HG03342 (cell line): Measurements from ENCODE around the gene NXN.
"Not testable (repeated sequence)": the region's sequence is repeated elsewhere in the genome, so short reads cannot be mapped to it uniquely, and the experiment has no call there.

Experiments
- ATAC-seq: cut with Tn5 transposase; IDR thresholded peaks from one replicate; pipeline ENCODE4 v1.9.1; 2021; ENCODE audit warnings: mild to moderate bottlenecking, moderate library complexity; ENCODE audit not compliant: unreplicated experiment

The NXN gene

DNA sequence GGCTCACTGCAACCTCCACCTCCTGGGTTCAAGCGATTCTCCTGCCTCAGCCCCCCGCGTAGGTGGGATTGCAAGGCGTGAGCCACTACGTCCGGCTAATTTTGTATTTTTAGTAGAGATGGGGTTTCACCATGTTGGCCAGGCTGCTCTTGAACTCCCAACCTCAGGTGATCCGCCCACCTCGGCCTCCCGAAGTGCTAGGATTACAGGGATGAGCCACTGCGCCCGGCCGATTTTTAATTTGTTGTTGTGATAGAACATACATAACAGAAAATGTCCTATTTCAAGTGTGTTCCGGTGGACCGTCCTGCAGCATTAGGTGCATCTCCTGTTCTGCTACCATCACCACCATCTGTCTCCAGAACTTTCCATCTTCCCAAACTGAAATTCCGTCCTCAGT, 55.3 kb downstream of the NXN start:
- ATAC-seq: not testable (repeated sequence)

DNA sequence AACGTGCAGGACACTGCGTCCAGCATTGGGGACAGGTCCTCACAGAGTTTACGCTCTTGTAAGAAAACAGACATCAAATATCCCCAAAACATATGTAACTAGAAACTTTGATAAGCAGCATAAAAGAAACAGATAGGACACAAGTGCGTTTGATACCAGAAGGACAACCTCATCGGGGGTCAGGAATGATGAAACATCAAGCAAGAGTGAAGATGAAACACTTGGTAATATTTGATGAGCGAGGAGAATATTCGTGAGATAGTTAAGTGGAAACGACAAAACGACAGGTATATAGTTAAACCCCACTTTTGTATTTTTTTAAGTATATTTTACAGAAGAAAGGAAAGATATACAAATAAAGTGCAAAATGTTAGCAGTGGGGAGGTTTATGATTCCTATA, 55.9 kb downstream of the NXN start:
- ATAC-seq: no peak

DNA sequence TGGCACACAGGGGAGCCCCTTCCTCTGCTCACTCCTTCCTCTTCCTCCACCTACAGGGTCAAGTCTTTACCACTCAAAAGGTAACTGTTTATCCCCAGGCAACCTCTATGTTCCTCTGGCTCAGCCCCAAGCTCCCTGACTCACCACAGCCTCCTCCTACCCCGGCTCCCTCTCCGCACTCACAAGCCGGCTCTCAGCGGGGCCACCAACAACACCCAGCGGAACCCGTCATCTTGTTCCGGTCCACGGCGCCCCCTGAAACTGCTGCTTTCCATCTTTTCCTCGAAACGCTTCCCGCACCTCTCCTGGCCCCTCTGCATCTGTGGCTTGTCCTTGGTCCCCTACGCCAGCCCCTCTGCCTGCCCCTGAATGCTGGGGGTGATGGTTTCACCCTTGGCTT, 58.4 kb downstream of the NXN start:
- ATAC-seq: no peak

DNA sequence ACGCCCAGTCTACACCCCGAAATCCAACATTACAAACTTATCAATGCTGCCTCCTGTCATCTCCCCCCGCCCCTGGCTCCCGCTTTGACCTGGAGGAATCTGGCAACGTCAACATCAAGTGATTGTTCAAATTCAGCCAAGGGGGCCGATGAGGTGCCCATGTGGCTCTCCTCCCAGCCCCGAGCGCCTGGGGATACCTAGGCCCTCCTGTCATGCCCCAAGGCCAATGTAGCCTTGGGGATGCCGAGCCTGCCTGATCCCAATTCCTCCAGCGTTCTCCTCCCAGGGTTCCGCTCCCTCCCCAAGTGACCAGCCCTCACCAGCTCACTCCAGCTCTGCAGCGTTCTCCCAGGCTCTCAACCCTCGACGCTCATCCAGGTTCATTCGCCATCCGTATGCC, 59.4 kb downstream of the NXN start:
- no peak for ATAC-seq

DNA sequence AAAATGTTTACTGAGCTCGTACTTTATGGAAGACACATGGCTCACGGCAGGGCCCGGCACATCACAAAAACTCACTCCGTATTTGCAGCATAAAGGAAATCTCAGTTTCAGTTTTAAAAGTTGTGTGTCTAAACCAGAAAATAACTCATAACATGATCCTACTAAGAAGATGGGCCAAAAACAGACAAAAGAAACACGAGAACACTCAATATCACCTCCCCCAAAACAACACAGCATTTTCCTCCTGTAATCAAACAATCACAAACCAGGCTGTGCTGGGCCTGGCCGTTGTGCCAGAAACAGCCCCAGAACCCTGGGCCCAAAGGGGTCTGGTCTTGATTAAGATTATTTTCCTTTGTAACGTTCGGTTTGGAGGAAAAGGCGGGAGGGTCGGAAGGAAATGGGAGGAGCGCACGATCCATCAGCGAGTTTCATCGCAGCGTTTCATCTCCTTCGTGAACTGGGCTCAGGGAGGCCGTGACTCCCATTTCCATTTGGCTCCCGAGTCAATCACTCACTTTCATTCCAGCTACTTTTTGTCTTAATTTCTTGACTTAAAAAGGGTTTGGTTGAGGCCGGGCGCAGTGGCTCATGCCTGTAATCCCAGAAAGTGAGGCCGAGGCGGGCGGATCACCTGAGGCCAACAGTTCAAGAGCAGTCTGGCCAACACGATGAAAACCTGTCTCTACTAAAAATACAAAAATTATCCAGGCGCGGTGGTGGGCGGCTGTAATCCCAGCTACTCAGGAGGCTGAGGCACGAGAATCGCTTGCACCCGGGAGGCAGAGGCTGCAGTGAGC, 61.4 kb downstream of the NXN start:
- no peak for ATAC-seq

DNA sequence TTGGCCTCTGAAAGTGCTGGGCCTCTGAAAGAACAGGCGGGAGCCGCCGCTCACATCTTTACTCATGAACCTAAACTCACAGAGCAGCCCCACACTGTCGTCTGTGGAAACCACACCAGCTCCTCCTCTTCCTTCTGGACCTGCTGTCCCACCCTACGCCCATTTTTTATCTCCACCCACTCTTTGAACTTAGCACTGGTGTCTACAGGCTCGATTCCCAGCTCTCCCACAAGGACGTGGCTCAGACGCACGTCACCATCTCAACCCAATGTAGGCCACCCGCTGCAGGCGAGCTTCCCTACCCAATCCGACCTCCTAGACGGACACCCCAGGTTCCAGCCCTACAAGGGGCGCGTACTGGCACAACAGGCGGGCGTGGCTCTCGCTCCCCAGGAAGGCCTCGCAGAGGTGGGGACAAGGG, 62.2 kb downstream of the NXN start:
- ATAC-seq: no peak

DNA sequence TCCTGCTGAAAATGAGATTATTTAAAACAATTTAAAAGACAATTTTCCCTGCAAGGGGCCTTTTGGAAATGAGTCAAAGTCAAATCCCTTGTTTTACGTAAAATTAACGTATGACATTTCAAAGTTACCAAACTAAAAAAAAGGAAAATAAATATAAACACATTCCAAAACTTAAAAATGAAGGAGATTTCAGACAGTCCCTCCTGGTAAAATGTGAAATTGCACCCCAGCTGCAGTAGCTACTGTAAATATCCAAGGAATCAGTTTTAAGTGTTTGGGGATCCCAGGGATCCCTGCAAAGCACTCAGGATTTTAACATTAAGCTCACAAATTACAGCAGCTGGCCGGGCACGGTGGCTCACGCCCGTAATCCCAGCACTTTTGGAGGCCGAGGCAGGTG, 63.3 kb downstream of the NXN start:
- no peak for ATAC-seq

DNA sequence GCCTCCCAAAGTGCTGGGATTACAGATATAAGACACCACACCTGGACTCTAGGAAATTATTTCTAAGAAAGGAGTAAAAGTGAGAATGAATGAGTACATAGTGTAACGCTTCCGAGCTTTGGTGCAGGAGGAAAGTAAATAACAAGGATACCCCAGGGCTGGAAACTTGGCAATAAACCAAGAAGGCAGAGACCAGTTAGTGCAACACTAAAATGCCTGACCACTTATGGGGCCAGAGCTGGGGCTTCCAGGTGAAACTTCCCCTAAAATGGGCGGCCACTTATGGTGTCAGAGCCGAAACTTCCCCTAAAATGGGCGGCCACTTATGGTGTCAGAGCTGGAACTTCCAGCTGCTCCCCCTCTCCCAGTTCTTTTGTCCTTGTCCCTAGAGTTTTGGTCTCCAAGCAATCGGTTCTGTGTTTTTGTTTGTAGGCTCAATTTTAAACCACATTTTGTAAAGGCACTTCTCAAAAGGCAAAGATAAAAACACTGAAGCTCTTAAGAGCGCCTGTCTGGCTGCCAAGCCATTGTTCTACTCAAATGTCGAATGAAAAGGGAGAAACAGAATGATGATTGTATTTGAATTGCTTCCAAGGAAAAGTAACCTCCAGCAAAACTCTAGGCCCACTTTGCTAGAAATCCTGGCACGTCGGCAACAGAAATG, 63.9 kb downstream of the NXN start:
- ATAC-seq: no peak

DNA sequence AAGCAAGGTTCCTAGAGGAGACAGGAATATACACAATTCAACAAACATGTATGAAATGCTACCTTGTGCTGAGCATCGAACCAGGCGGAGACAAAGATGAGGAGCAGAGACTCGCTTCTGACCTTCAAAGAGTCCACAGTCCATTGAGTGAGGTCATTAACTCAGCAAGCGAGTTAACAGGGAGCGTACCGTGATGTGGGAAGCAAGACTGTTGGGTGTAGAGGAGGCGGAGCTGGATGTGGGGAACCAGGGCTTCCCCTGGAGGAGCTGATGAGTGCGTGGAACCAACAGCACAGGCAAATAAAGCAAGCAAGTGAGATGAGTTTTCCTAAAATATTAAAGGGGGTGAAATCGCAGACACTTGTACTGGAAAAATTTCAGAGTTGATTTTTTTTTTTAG, 65.0 kb downstream of the NXN start:
- ATAC-seq: no peak

DNA sequence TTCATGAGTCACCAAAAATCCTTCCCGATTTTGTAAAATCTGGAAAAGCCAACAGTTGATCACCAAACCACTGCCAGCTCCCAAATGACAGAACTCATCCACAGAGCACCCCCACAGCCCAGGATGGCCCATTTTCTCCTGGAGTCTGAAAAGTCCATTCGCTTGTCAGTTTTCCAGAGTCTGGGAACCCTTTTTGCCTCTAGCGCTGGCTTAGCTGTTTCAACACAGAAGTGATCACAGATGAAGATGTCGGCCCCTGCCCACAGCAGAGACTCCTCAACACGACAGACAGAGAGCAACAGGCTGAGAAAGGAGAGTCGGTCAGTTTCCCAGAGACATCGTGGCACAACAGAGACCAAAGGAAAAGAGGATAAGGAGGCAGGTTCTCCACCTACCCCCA, 66.4 kb downstream of the NXN start:
- ATAC-seq: no peak

DNA sequence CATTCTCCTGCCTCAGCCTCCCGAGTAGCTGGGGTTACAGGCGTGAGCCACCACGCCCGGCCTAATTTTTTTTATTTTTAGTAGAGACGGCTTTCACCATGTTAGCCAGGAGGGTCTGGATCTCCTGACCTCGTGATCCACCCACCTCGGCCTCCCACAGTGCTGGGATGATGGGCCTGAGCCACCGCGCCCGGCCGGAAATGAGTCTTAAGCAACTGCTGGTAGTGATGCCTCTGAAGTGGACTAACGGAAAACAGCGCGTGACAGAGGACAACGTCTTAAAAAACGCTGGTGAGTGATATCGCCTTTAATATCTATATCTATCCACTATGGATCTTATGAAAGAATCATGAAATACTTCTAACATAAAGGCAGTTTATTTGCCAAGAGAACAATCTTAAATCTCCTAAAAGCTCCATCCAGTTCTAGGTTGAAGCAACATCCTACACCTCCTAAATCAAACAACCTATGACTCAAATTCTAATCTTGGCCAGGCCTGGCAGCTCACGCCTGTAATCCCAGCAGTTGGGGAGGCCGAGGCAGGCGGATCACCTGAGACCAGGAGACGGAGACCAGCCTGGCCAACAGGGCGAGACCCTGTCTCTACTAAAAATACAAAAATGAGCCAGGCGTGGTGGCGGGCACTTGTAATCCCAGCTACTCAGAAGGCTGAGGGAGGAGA, 69.8 kb downstream of the NXN start:
- ATAC-seq: no peak

DNA sequence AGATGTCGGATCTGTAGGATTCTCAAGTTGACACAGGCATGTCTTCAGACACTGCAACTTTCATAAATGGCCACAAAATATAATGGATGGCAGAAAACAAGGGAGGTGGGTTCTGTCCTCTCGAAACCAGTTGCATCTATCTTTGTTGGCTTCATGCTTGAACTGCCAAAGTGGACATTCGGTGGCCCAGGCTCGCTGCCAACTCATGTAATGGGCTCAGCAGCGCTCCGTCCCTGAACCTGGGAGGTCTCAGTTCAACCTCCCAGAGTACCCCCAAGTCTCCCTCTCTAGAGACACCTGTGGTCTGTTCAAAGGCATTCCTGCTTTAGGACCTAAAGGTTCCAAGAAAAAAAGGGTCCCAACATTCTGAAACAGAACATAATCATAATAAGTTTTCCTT, 71.9 kb downstream of the NXN start:
- ATAC-seq: no peak

DNA sequence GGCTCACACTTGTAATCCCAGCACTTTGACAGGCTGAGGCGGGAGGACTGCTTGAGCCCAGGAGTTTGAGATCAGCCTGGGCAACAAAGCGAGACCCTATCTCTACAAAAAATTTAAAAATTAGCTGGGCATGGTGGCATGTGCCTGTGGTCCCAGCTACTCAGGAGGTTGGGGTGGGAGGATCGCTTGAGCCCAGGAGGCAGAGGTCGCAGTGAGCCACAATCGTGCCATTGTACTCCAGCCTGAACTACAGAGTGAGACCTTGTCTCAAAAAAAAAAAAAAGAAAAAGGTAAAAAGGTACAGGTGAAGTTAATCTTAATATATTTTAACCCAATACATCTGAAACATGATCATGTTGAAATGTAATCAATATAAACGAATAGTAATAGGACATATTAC, 73.9 kb downstream of the NXN start:
- ATAC-seq: not testable (repeated sequence)

DNA sequence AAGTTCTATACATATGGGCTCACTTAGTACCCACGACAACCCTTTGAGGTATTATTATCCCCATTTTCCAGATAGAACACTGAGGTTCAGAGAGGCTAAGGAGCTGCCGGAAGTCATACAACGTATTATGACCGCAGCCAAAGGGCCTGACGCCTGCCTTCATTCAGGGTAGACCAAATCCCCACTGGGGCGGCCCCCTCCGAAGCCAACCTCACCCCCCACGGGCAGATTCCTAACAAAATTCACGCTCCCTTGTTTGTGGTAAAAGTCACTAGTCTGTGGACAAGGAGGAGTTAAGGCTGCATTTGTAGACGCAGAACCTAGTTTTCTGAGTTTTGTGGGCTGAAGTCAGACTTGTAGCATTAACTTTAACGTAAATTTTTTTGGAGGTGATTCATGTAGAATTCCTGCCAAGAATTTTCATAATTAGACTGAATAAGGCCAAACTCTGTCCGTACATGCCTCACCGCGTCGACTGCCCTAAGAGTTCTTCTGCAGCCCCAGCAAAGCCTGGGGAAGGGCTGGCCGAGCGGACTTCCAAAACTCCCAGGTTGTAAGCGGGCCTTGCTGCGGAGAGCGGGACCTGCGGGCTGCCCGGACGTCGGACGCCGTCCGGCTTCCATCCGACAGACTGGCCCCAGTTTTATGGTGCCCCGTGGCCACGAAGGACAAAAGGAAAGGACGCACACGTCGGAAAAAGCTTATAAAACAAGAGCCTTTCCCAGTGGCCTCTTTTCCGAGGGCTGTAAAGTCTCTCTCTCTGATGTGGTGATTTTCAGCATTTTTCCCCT, 75.7 kb downstream of the NXN start:
- no peak for ATAC-seq

DNA sequence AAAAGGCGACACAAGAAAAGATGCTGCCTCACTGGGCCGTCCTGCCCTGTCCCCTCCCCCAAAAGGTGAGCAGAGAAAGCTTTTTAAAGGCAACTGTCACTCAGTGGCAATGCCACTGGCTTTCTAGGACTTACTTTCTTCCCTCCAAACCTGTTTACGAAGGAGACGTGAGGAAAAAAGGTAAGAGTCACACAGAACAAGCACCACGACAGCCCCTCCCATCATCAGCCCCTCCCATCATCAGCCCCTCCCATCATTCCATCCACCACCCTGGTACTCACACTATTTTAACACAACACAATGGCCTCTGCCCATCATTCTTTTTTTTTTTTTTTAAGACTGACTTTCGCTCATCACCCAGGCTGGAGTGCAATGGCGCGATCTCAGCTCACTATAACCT, 77.1 kb downstream of the NXN start:
- no peak for ATAC-seq

DNA sequence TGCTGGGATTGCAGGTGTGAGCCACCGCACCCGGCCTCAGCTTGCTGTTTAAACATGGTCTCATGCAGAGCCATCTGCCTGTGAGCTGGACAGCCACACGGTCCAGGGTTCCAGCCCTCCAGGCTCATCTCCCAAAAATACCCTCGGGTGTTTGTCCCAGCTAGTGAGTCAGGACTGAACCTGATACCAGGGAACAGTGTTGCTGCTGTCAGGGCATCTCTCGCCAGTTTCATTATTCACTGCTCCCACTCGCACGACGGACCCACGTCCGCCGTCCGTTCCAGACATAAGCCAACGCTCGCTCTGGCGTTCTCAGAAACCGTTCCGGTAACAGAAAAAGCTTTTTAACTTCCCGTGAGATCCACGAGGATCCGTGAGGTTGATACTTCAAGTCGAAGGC, 77.6 kb downstream of the NXN start:
- ATAC-seq: no peak

DNA sequence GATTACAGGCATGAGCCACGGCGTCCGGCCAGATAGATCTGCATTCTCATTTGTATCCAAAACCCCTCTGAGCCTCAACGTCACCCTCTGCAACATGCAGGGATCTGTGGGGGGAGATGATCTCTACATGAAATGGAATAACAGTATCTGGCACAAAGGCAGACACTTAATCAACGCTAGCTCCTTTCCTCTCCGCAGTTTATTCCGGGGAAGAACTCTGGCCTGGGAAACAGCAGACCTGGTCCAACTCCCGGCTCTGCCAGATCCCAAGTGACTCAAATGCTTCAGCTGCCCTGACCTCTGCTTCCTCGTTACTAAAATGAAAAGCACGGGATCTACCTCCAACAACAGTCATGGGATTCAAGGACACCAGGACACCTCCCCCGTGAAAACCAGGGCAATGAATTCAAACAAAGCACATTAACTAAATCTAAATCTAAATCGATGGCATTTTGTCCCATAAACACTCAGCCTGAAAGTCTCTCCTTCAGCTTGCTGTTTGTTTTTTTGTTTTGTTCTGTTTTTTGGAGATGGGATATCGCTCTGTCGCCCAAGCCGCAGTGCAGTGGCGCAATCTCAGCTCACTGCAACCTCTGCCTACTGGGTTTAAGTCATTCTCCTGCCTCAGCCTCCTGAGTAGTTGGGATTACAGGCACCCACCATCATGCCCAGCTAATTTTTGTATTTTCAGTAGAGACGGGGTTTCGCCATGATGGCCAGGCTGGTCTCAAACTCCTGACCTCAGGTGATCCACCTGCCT, 78.2 kb downstream of the NXN start:
- ATAC-seq: no peak

DNA sequence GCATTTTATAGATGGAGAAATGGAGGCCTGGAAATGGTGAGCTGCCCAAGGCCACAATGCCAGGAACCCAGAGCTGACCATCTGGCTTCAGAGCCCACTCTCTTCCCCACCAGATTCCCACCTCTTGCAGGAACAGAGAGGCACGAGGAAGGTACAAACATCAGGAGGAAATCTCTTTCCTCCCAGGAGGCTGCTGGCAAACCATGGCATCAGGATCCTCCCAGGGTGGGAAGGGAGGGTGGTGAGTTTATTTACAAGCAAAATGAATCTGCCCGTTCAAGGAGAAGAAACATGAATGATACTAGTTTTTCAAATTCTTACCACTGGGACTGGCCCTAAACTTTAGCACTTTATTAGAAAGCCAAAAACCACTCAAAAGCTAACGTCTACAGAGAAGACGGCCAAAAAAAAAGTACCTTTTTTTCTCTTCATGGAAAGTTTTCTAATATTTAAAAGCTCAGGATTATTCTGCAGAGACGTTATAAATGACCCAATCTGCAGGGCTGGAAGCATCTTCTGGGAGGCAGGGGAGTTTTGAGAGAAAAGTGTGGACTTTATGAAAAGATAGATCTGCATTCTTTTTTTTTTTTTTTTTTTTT, 79.1 kb downstream of the NXN start:
- no peak for ATAC-seq

DNA sequence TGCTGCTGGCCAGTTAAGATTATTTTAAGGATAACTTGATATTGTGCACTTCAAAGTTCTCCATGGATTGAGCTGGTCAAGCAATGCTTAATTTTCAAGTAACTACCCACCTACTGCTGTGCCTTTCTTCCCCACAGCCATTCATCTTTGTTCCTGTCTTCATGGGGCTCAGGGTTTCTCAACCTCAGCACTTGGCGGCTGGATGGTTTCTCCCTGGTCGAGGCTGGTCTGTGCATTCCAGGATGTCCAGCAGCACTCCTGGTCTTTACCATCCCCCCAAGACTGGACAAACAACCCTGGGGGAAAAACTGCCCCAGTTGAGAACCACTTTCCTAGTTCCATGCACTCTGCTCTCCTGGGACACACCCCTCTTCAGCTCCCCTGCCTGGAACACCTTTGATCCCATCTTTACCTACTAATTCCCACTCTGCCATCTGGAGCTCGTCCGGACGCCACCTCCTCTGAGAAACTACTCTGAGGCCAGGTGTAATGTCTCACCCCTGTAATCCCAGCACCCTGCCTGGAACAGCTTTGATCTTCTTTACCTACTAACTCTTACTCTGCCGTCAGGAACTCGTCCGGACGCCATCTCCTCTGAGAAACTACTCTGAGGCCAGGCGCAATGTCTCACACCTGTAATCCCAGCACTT, 81.5 kb downstream of the NXN start:
- ATAC-seq: no peak
